Mesothelial cell of epicardium (in vitro differentiated cells): Measurements from ENCODE around the gene FTHL17. TPM values are rescaled to one million over a fixed set of nuclear protein-coding genes. Genes with fewer than 3 reads are reported as not detected.

Experiments used
- DNase-seq, 2 experiments: peaks; one replicate each; pipeline ENCODE4 v3.0.0; 2021; ENCODE audit warnings: low spot score in 2 of 2; ENCODE audit not compliant: unreplicated experiment in 2 of 2
- H3K27ac Mint-ChIP-seq: 2 replicates; pipeline ENCODE4 v1.8.0; 2021; ENCODE audit warnings: mixed read lengths
- H3K27me3 Mint-ChIP-seq: 2 replicates; pipeline ENCODE4 v1.8.0; 2021; ENCODE audit warnings: low read depth, mixed read lengths
- H3K36me3 Mint-ChIP-seq: 2 replicates; pipeline ENCODE4 v1.8.0; 2021; ENCODE audit warnings: mixed read lengths
- H3K4me1 Mint-ChIP-seq: 2 replicates; pipeline ENCODE4 v1.8.0; 2021; ENCODE audit warnings: mixed read lengths
- H3K4me3 Mint-ChIP-seq: 2 replicates; pipeline ENCODE4 v1.8.0; 2021; ENCODE audit warnings: mild to moderate bottlenecking, moderate library complexity, mixed read lengths
- H3K9me3 Mint-ChIP-seq: 2 replicates; pipeline ENCODE4 v1.8.0; 2021; ENCODE audit warnings: mixed read lengths
- total RNA-seq: library from RNA; stranded (reverse); gene quantifications from 3 replicates; pipeline ENCODE4 v1.2.1, GENCODE V29; 2021
- TF ChIP-seq, protein P1 (sequence below): fragments of 200-600 bp; sonication (generic); IDR thresholded peaks from one replicate; pipeline ENCODE4 v1.5.0; 2021; ENCODE audit warnings: antibody characterized with exemption; ENCODE audit not compliant: unreplicated experiment

The FTHL17 gene
- total RNA-seq, 1 donor from 2014 or later, result not detected

DNA sequence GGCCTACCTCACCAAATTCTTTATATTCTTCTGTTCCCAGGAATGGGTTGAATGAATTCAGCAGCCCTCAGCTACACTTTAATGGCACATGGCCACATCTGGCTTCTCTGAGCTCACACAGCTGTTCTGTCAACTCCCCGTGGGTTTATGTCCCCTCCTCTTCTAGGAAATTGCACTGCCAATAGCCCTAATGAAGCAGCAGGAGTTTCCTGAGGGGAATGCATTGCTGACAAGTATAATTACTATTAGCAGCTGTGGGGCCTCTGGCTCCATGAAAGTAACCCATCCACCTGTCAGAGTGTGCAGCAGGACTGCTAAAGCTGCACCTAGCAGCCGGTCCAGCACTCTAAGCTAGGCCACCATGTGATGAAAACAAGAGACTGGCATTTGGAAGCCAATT lies 50.3 kb downstream of the FTHL17 start:
- Mint-ChIP-seq H3K27me3 (no peaks in the 10 kb centered on the region), H3K9me3 (peaks cover 41% of the 10 kb centered on the region), H3K4me3 (no peak overlapping the region), H3K36me3 (no peaks in the 10 kb centered on the region), H3K27ac (no peak overlapping the region), H3K4me1 (no peaks in the 10 kb centered on the region)
- TF ChIP-seq, protein P1, sequence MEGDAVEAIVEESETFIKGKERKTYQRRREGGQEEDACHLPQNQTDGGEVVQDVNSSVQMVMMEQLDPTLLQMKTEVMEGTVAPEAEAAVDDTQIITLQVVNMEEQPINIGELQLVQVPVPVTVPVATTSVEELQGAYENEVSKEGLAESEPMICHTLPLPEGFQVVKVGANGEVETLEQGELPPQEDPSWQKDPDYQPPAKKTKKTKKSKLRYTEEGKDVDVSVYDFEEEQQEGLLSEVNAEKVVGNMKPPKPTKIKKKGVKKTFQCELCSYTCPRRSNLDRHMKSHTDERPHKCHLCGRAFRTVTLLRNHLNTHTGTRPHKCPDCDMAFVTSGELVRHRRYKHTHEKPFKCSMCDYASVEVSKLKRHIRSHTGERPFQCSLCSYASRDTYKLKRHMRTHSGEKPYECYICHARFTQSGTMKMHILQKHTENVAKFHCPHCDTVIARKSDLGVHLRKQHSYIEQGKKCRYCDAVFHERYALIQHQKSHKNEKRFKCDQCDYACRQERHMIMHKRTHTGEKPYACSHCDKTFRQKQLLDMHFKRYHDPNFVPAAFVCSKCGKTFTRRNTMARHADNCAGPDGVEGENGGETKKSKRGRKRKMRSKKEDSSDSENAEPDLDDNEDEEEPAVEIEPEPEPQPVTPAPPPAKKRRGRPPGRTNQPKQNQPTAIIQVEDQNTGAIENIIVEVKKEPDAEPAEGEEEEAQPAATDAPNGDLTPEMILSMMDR, result no peak
- no peak for DNase-seq

Other genes starting within 250 kb of the FTHL17 start
- 28.3 to 28.9 TPM (median 28.7 TPM) in 3 replicates for gene TAB3, start 182.8 kb downstream of the FTHL17 start, total RNA-seq